Measurements from ENCODE around the gene EEF1G. TPM values are rescaled to one million over a fixed set of nuclear protein-coding genes. Genes with fewer than 3 reads are reported as not detected.

EEF1G gene
- total RNA-seq, 2 experiments from 2014 or later = 1,239 to 1,470 TPM

Small RNA genes within 50 kb of the gene (microRNA-seq; reads per million reads assigned to microRNA genes)
- 0.84 reads per million for gene MIR6747 (ENCODE audit: borderline microRNAs expressed, borderline replicate concordance)

Other genes with a start within 250 kb of the EEF1G start
- 1 to 10 TPM in 1 of 2 experiments, under 1 TPM in 1; 0.84 to 1.2 TPM for gene ASRGL1, start 236.4 kb downstream of the EEF1G start, total RNA-seq
- gene SCGB1A1, start 154.9 kb downstream of the EEF1G start, total RNA-seq = not detected
- 100 to 1,000 TPM; 206 to 237 TPM for gene AHNAK, start 27.1 kb downstream of the EEF1G start, total RNA-seq
- 10 to 100 TPM; 24.1 to 26.0 TPM for gene TUT1, start 17.6 kb upstream of the EEF1G start, total RNA-seq
- gene MTA2, start 28.0 kb upstream of the EEF1G start, total RNA-seq = 100 to 1,000 TPM; 270 to 299 TPM
- gene EML3, start 38.9 kb upstream of the EEF1G start, total RNA-seq = 100 to 1,000 TPM; 137 to 144 TPM
- gene ROM1, start 39.4 kb upstream of the EEF1G start, total RNA-seq = 1 to 10 TPM; 1.0 to 1.3 TPM
- 10 to 100 TPM; 63.4 to 71.1 TPM for gene B3GAT3, start 48.1 kb upstream of the EEF1G start, total RNA-seq
- 100 to 1,000 TPM; 290 to 291 TPM for gene GANAB, start 72.7 kb upstream of the EEF1G start, total RNA-seq
- 10 to 100 TPM; 26.3 to 27.6 TPM for gene INTS5, start 79.4 kb upstream of the EEF1G start, total RNA-seq
- 10 to 100 TPM; 86.0 to 93.9 TPM for gene C11orf98, start 91.3 kb upstream of the EEF1G start, total RNA-seq
- gene CSKMT, start 91.4 kb upstream of the EEF1G start, total RNA-seq = 10 to 100 TPM; 11.0 to 18.2 TPM
- gene UQCC3, start 97.8 kb upstream of the EEF1G start, total RNA-seq = 1 to 10 TPM; 6.7 to 7.4 TPM
- 10 to 100 TPM; 19.5 to 21.3 TPM for gene LBHD1, start 98.4 kb upstream of the EEF1G start, total RNA-seq
- gene UBXN1, start 105.2 kb upstream of the EEF1G start, total RNA-seq = 100 to 1,000 TPM; 126 to 146 TPM
- under 1 TPM; 0.17 to 0.40 TPM for gene LRRN4CL, start 115.6 kb upstream of the EEF1G start, total RNA-seq
- gene BSCL2, start 133.5 kb upstream of the EEF1G start, total RNA-seq = 10 to 100 TPM; 28.3 to 41.0 TPM
- gene GNG3, start 133.8 kb upstream of the EEF1G start, total RNA-seq = not detected
- gene HNRNPUL2, start 153.6 kb upstream of the EEF1G start, total RNA-seq = 10 to 100 TPM; 67.9 to 69.0 TPM
- 10 to 100 TPM; 51.1 to 59.9 TPM for gene TTC9C, start 154.6 kb upstream of the EEF1G start, total RNA-seq
- gene ZBTB3, start 180.3 kb upstream of the EEF1G start, total RNA-seq = 10 to 100 TPM; 14.3 to 18.5 TPM
- 10 to 100 TPM; 87.2 to 99.8 TPM for gene POLR2G, start 187.7 kb upstream of the EEF1G start, total RNA-seq
- gene TAF6L, start 197.5 kb upstream of the EEF1G start, total RNA-seq = 10 to 100 TPM; 17.7 to 19.4 TPM
- gene TMEM179B, start 213.5 kb upstream of the EEF1G start, total RNA-seq = 10 to 100 TPM; 46.8 to 55.9 TPM
- 10 to 100 TPM; 17.9 to 19.4 TPM for gene TMEM223, start 218.1 kb upstream of the EEF1G start, total RNA-seq
- 100 to 1,000 TPM; 110 to 121 TPM for gene NXF1, start 231.5 kb upstream of the EEF1G start, total RNA-seq

Measured in activated CD4-positive, alpha-beta T cell treated with anti-CD3 and anti-CD28 coated beads, Interleukin-2, amount 10 ng/mL, durations not matched to agents 7 days and 5 days (primary cell).